ENCODE measurements around the gene TOLLIP. TPM values are rescaled to one million over a fixed set of nuclear protein-coding genes. Genes with fewer than 3 reads are reported as not detected.

Gene TOLLIP
- total RNA-seq, 6 experiments from 2014 or later, result 68.3 to 103 (median 88.0) TPM

- no peak overlapping the region for H3K4me3 ChIP-seq
- 100% methylated on average over 1 of the region's 20 CpGs for WGBS (ENCODE audit: insufficient coverage, low coverage, low lambda C conversion rate, missing lambda C conversion rate)
- no peak for DNase-seq
- no peak for TF ChIP-seq CTCF (IDR thresholded peaks at IDR 0.05)
- TF ChIP-seq POLR2A (IDR thresholded peaks at IDR 0.05), result no peak
- no peaks in the 10 kb centered on the region for H3K4me1 ChIP-seq
- no peaks in the 10 kb centered on the region for H3K27me3 ChIP-seq
- no peaks in the 10 kb centered on the region for H3K36me3 ChIP-seq
- H3K9me3 ChIP-seq, result no peaks in the 10 kb centered on the region
- no peak for ATAC-seq
- intact Hi-C loops (cut with DNase I), result no loop called here
- no peak overlapping the region for H3K27ac ChIP-seq
Measured at GRCh38 chr11:1242289-1242688, 67.1 kb downstream of the TOLLIP start.

- Histone ChIP-seq H3K27ac (no peak overlapping the region), H3K27me3 (no peaks in the 10 kb centered on the region), H3K9me3 (no peaks in the 10 kb centered on the region), H3K4me1 (no peaks in the 10 kb centered on the region), H3K4me3 (no peak overlapping the region), H3K36me3 (no peaks in the 10 kb centered on the region)
- intact Hi-C loops (cut with DNase I), result no loop called here
- DNase-seq (no peak), ATAC-seq (no peak)
- TF ChIP-seq POLR2A (IDR thresholded peaks at IDR 0.05) (no peak), CTCF (IDR thresholded peaks at IDR 0.05) (no peak)
- WGBS (ENCODE audit: insufficient coverage, low coverage, low lambda C conversion rate, missing lambda C conversion rate), result 94% methylated on average over 6 of the region's 20 CpGs
Measured at GRCh38 chr11:1241706-1242105, 67.7 kb downstream of the TOLLIP start.

DNA sequence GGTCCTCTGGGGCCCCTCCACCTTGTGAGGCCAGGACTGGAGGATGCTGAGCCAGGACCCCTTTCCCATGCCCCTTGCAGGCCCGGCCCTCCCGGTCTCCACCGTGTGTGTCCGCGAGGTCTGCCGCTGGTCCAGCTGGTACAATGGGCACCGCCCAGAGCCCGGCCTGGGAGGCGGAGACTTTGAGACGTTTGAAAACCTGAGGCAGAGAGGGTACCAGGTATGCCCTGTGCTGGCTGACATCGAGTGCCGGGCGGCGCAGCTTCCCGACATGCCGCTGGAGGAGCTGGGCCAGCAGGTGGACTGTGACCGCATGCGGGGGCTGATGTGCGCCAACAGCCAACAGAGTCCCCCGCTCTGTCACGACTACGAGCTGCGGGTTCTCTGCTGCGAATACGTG is 68.7 kb downstream of the TOLLIP start:
- H3K9me3 ChIP-seq, result no peaks in the 10 kb centered on the region
- intact Hi-C loops (cut with DNase I), result no loop called here
- no peak overlapping the region for H3K4me3 ChIP-seq
- H3K27ac ChIP-seq, result no peak overlapping the region
- no peak for DNase-seq
- no peaks in the 10 kb centered on the region for H3K36me3 ChIP-seq
- H3K27me3 ChIP-seq, result no peaks in the 10 kb centered on the region
- no peak for ATAC-seq
- H3K4me1 ChIP-seq, result no peaks in the 10 kb centered on the region
- no peak for TF ChIP-seq CTCF (IDR thresholded peaks at IDR 0.05)
- WGBS (ENCODE audit: insufficient coverage, low coverage, low lambda C conversion rate, missing lambda C conversion rate), result 80% methylated on average over 1 of the region's 25 CpGs

DNA sequence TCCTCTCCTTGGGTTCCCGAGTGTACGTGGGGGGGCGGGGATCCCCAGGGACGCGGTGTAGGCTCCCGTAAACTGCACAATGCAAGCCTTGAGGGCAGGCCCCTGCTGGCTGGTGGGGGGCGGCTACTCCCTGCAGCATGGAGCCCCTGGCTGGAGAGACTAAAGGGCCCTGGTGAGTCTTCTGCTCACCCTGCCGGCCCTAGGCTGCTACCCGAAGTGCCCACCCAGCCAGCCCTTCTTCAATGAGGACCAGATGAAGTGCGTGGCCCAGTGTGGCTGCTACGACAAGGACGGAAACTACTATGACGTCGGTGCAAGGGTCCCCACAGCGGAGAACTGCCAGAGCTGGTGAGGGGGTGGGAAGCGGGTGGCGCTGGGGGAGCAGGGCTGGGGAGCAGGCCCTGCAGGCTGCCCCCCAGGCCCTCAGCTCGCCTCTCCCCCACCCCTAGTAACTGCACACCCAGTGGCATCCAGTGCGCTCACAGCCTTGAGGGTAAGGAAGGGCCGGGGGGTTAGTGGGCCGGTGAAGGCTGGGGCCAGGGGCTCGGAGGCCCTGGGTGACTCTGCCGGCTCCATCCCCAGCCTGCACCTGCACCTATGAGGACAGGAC is 69.7 kb downstream of the TOLLIP start:
- Histone ChIP-seq H3K36me3 (no peaks in the 10 kb centered on the region), H3K27me3 (no peaks in the 10 kb centered on the region), H3K27ac (no peak overlapping the region), H3K4me3 (no peak overlapping the region), H3K9me3 (no peaks in the 10 kb centered on the region), H3K4me1 (no peaks in the 10 kb centered on the region)
- intact Hi-C loops (cut with DNase I), result no loop called here
- WGBS (ENCODE audit: insufficient coverage, low coverage, low lambda C conversion rate, missing lambda C conversion rate), result 100% methylated on average over 1 of the region's 23 CpGs
- ATAC-seq (no peak), DNase-seq (no peak)
- TF ChIP-seq POLR2A (IDR thresholded peaks at IDR 0.05) (no peak), CTCF (IDR thresholded peaks at IDR 0.05) (no peak)

Measured in right lobe of liver (tissue), 6 donors.